SK-N-SH treated with all-trans-retinoic acid at 6 μM for 48 hours (cell line): ENCODE measurements around the gene ARF1.

Experiments
- BACH2 ChIP-seq: fragments of 250-450 bp; sonication (Bioruptor Pico); IDR thresholded peaks from 2 replicates; pipeline ENCODE4 v1.9.0; 2021; ENCODE audit warnings: mild to moderate bottlenecking, borderline replicate concordance
- PATZ1 ChIP-seq: fragments of 250-450 bp; sonication (Bioruptor Pico); IDR thresholded peaks from 2 replicates; pipeline ENCODE4 v1.8.0; 2020; ENCODE audit warnings: mild to moderate bottlenecking, moderate library complexity, borderline replicate concordance
- RARB ChIP-seq: fragments of 250-450 bp; sonication (Bioruptor Pico); IDR thresholded peaks from 2 replicates; pipeline ENCODE4 v1.8.0; 2021; ENCODE audit warnings: mild to moderate bottlenecking, moderate library complexity
- TOX ChIP-seq: fragments of 250-450 bp; sonication (Bioruptor Pico); IDR thresholded peaks from 2 replicates; pipeline ENCODE4 v1.8.0; 2021; ENCODE audit warnings: mild to moderate bottlenecking, moderate library complexity, borderline replicate concordance
- ZFP30 ChIP-seq: fragments of 450-650 bp; formaldehyde crosslinking; IDR thresholded peaks from 2 replicates; pipeline ENCODE4 v1.5.0; 2022; ENCODE audit warnings: mild to moderate bottlenecking, moderate library complexity

GRCh38 chr1:228125185-228125584, 42.7 kb downstream of the ARF1 start:
- TF ChIP-seq BACH2 (CRISPR knock-in tag) (no peak), TOX (CRISPR knock-in tag) (no peak), RARB (CRISPR knock-in tag) (no peak), ZFP30 (CRISPR knock-in tag) (no peak), PATZ1 (CRISPR knock-in tag) (no peak)
